ENCODE data around the gene POLD1. TPM values are rescaled to one million over a fixed set of nuclear protein-coding genes. Genes with fewer than 3 reads are reported as not detected.

POLD1 gene
- total RNA-seq, 1 experiment from 2014 or later = 31.9 TPM

DNA sequence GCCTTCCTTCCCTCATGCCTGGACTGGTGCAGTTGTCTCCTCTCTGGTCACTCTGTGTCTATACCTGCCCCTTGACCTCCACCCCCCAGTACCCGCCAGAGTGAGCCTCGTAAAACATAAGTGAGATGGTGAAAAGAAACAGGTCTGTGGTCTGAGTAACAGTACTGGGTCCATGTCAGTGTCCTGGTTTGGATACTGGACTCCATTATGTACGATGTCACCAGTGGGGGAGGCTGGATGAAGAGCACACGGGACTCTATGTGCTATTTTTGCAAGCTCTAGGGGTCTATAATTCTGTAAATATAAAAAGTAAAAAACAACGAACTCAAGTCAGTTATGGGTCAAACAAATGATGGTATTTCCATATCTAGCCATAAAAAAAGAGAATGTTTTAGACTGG lies 62.9 kb downstream of the POLD1 start:
- no peak for TF ChIP-seq CTCF (IDR thresholded peaks at IDR 0.05; ENCODE audit: unreplicated experiment)
- DNase-seq (ENCODE audit: unreplicated experiment) = no peak
- ChIA-PET POLR2A (no interaction called here), CTCF (interaction anchor here (1.0 kb wide), 1 partner anchor 16 kb away, joined by 3 read pairs; no protein-coding TSS in a partner anchor)
- BruUV-seq (replicated peaks) = no TSS peak
- no peaks in the 10 kb centered on the region for H3K36me3 Mint-ChIP-seq (ENCODE audit: insufficient read depth, unreplicated experiment)
- H3K4me1 Mint-ChIP-seq (ENCODE audit: insufficient read depth, unreplicated experiment) = no peaks in the 10 kb centered on the region
- H3K27ac Mint-ChIP-seq (ENCODE audit: low read depth, unreplicated experiment) = no peak overlapping the region
- peaks cover 10% of the 10 kb centered on the region for H3K9me3 Mint-ChIP-seq (ENCODE audit: unreplicated experiment)
- intact Hi-C loops (cut with micrococcal nuclease) = no loop called here
- no peak overlapping the region for H3K4me3 Mint-ChIP-seq (ENCODE audit: unreplicated experiment)
- H3K27me3 Mint-ChIP-seq (ENCODE audit: insufficient read depth, unreplicated experiment) = peaks cover 14% of the 10 kb centered on the region

DNA sequence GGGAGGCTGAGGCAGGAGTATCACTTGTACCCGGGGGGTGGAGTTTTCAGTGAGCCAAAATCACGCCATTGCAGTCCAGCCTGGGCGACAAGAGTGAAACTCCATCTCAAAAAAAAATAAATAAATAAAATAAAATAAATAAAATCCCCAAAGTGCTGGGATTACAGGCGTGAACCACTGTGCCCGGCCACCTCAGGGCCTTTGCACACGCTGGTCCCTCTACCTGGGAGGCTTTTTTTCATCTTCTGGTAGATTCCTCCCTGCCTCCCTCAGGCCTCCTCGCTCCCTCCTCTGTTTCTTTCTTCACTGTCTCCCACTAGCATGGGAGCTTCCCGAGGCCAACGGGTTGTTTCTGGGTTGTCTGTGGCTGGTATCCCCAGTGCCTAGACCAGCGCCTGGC lies 63.6 kb downstream of the POLD1 start:
- ChIA-PET POLR2A (no interaction called here), CTCF (interaction anchor here (1.0 kb wide), 1 partner anchor 15 kb away, joined by 3 read pairs; no protein-coding TSS in a partner anchor)
- no peak overlapping the region for H3K4me3 Mint-ChIP-seq (ENCODE audit: unreplicated experiment)
- peaks cover 10% of the 10 kb centered on the region for H3K9me3 Mint-ChIP-seq (ENCODE audit: unreplicated experiment)
- intact Hi-C loops (cut with micrococcal nuclease) = no loop called here
- H3K4me1 Mint-ChIP-seq (ENCODE audit: insufficient read depth, unreplicated experiment) = no peaks in the 10 kb centered on the region
- peaks cover 16% of the 10 kb centered on the region for H3K27me3 Mint-ChIP-seq (ENCODE audit: insufficient read depth, unreplicated experiment)
- no peak for DNase-seq (ENCODE audit: unreplicated experiment)
- BruUV-seq (replicated peaks) = no TSS peak
- H3K36me3 Mint-ChIP-seq (ENCODE audit: insufficient read depth, unreplicated experiment) = no peaks in the 10 kb centered on the region
- no peak overlapping the region for H3K27ac Mint-ChIP-seq (ENCODE audit: low read depth, unreplicated experiment)
- TF ChIP-seq CTCF (IDR thresholded peaks at IDR 0.05; ENCODE audit: unreplicated experiment) = no peak

GRCh38 chr19:50449236-50449899 lies 65.2 kb downstream of the POLD1 start:
- no peak overlapping the region for H3K4me3 Mint-ChIP-seq (ENCODE audit: unreplicated experiment)
- H3K4me1 Mint-ChIP-seq (ENCODE audit: insufficient read depth, unreplicated experiment) = no peaks in the 10 kb centered on the region
- peaks cover 11% of the 10 kb centered on the region for H3K27me3 Mint-ChIP-seq (ENCODE audit: insufficient read depth, unreplicated experiment)
- TF ChIP-seq CTCF (IDR thresholded peaks at IDR 0.05; ENCODE audit: unreplicated experiment) = no peak
- BruUV-seq (replicated peaks) = no TSS peak
- no peak overlapping the region for H3K27ac Mint-ChIP-seq (ENCODE audit: low read depth, unreplicated experiment)
- intact Hi-C loops (cut with micrococcal nuclease) = no loop called here
- POLR2A ChIA-PET = no interaction called here
- no peaks in the 10 kb centered on the region for H3K36me3 Mint-ChIP-seq (ENCODE audit: insufficient read depth, unreplicated experiment)
- CTCF ChIA-PET = interaction anchor here (2.0 kb wide), 1 partner anchor 11 kb away, joined by 10 read pairs; no protein-coding TSS in a partner anchor
- H3K9me3 Mint-ChIP-seq (ENCODE audit: unreplicated experiment) = peaks cover 4% of the 10 kb centered on the region
- no peak for DNase-seq (ENCODE audit: unreplicated experiment)

DNA sequence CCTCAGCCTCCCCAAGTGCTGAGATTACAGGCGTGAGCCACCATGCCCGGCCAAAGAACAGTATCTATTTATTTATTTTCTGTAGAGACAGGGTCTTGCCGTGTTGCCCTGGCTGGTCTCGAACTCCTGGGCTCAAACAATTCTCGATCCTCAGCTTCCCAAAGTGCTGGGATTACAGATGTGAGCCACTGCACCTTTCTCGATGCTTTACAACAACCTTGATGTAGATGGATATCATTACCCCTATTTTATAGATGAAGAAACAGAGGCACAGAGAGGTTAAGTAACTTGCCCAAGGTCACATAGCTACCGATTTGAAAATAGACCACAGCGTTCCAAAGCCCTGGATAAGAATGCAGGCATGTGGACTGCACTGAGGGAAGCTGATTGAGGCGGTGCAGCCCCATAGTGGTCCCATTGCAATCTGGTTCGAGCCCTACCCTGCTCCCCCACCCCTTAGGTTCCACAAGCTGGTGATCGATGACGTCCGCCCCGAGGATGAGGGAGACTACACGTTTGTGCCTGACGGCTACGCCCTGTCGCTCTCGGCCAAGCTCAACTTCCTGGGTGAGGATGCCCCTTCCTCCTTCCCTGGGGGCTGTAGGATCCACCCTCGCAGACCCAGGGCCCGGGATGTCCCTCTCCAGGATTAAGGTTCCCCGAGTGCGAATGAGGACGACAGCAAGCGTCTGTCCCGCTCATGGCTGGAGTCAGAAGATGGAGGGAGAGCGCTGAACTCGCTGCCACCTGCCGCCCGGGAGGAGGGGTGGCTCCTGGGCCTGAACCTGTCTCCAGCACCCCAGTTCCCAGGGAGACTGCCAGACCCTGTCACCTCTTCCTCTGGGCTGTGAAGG lies 66.4 kb downstream of the POLD1 start:
- H3K4me3 Mint-ChIP-seq (ENCODE audit: unreplicated experiment) = no peak overlapping the region
- no peaks in the 10 kb centered on the region for H3K9me3 Mint-ChIP-seq (ENCODE audit: unreplicated experiment)
- no peak for TF ChIP-seq CTCF (IDR thresholded peaks at IDR 0.05; ENCODE audit: unreplicated experiment)
- intact Hi-C loops (cut with micrococcal nuclease) = no loop called here
- CTCF ChIA-PET = interaction anchor here (0.7 to 2.0 kb wide), 3 partner anchors 10 to 483 kb away, joined by 3 to 10 read pairs (median 3); no protein-coding TSS in a partner anchor
- POLR2A ChIA-PET = interaction anchor here (0.6 kb wide), 1 partner anchor 39 kb away, joined by 7 read pairs; no protein-coding TSS in a partner anchor
- peaks cover 7% of the 10 kb centered on the region for H3K27me3 Mint-ChIP-seq (ENCODE audit: insufficient read depth, unreplicated experiment)
- DNase-seq (ENCODE audit: unreplicated experiment) = no peak
- no peak overlapping the region for H3K27ac Mint-ChIP-seq (ENCODE audit: low read depth, unreplicated experiment)
- H3K36me3 Mint-ChIP-seq (ENCODE audit: insufficient read depth, unreplicated experiment) = no peaks in the 10 kb centered on the region
- H3K4me1 Mint-ChIP-seq (ENCODE audit: insufficient read depth, unreplicated experiment) = no peaks in the 10 kb centered on the region
- BruUV-seq (replicated peaks) = no TSS peak

Data from MCF 10A (cell line).